H1 (cell line): ENCODE data around the gene ZNF219. TPM values are rescaled to one million over a fixed set of nuclear protein-coding genes. Genes with fewer than 3 reads are reported as not detected.
A peak's percentile ranks its signal among the peaks of the same experiment; 100 is the strongest.

Source experiments
- CTCF ChIA-PET: fragments of 300-600 bp; sonication (Branson Sonifier 250); formaldehyde crosslinking; loops from one replicate; lab custom pipeline; 2021; ENCODE audit not compliant: partially characterized antibody; lab: Charles Lee
- POLR2A ChIA-PET: fragments of 300-600 bp; sonication (Branson Sonifier 250); formaldehyde crosslinking; loops from one replicate; lab custom pipeline; 2021; ENCODE audit warnings: inconsistent platforms; ENCODE audit not compliant: partially characterized antibody; lab: Charles Lee
- DNase-seq, 2 experiments: peaks; one replicate each; pipeline versions ENCODE4 v3.0.0 to v3.0.0-alpha.2; 2010 to 2022; ENCODE audit warnings: low spot score in 2 of 2, low read depth in 1 of 2, mixed read lengths in 1 of 2
- FAIRE-seq: peaks from 2 replicates; lab custom pipeline; 2011; peaks lifted over from hg19 to GRCh38; lab: Jason Lieb, UNC
- H2AFZ ChIP-seq: 2 replicates; pipeline ENCODE4 v1.8.1; 2012; ENCODE audit warnings: low read length, inconsistent platforms
- H2AK5ac ChIP-seq: 2 replicates; pipeline ENCODE4 v1.6.1; 2013; ENCODE audit warnings: low read depth, low read length
- H2BK120ac ChIP-seq: replicated peaks from 2 replicates; pipeline ENCODE3; 2013; ENCODE audit warnings: low read depth, low read length, inconsistent platforms
- H2BK12ac ChIP-seq: 2 replicates; pipeline ENCODE4 v1.6.1; 2013; ENCODE audit warnings: low read depth, low read length
- H2BK15ac ChIP-seq: 2 replicates; pipeline ENCODE4 v1.6.1; 2013; ENCODE audit warnings: low read length
- H2BK20ac ChIP-seq: 2 replicates; pipeline ENCODE4 v1.6.1; 2013; ENCODE audit warnings: low read length
- H2BK5ac ChIP-seq: 2 replicates; pipeline ENCODE4 v1.6.1; 2013; ENCODE audit warnings: low read depth, low read length
- H3K14ac ChIP-seq: 2 replicates; pipeline ENCODE4 v1.6.1; 2013; ENCODE audit warnings: inconsistent platforms; ENCODE audit not compliant: insufficient read length
- H3K18ac ChIP-seq: 2 replicates; pipeline ENCODE4 v1.6.1; 2013; ENCODE audit warnings: low read length; ENCODE audit errors: extremely low read depth
- H3K23ac ChIP-seq: 2 replicates; pipeline ENCODE4 v1.6.1; 2013; ENCODE audit warnings: inconsistent platforms; ENCODE audit not compliant: insufficient read length
- H3K23me2 ChIP-seq: 2 replicates; pipeline ENCODE4 v1.6.1; 2013; ENCODE audit warnings: low read depth, low read length
- H3K27ac ChIP-seq: 2 replicates; pipeline ENCODE4 v1.6.1; 2011; ENCODE audit warnings: low read depth, low read length, inconsistent platforms
- H3K27me3 ChIP-seq, 4 experiments: replicated peaks in 1 of 4; 1 replicate in 1 of 4; 2 replicates in 3 of 4; pipeline versions ENCODE4 v1.6.1 to v1.8.1; 2011 to 2013; ENCODE audit warnings: low read length in 3 of 4, mild to moderate bottlenecking in 3 of 4, inconsistent platforms in 2 of 4, mixed read lengths in 2 of 4, moderate library complexity in 1 of 4; ENCODE audit not compliant: control insufficient read depth in 3 of 4, insufficient read depth in 3 of 4; ENCODE audit errors: extremely low read depth in 1 of 4
- H3K36me3 ChIP-seq, 4 experiments: 2 replicates each; pipeline versions ENCODE4 v1.6.1 to v1.8.1; 2011 to 2013; ENCODE audit warnings: mild to moderate bottlenecking in 4 of 4, low read length in 3 of 4, moderate library complexity in 2 of 4, control low read depth in 1 of 4, inconsistent platforms in 1 of 4; ENCODE audit not compliant: insufficient read depth in 4 of 4, control insufficient read depth in 2 of 4
- H3K4ac ChIP-seq: replicated peaks from 2 replicates; pipeline ENCODE3; 2013; ENCODE audit warnings: low read length, low read depth, mixed read lengths, inconsistent platforms; ENCODE audit not compliant: insufficient read length
- H3K4me1 ChIP-seq, 4 experiments: replicated peaks in 1 of 4; 1 replicate in 1 of 4; 2 replicates in 3 of 4; pipeline versions ENCODE4 v1.6.1 to v1.8.1; 2011 to 2013; ENCODE audit warnings: low read length in 3 of 4, inconsistent platforms in 2 of 4, mixed read lengths in 1 of 4; ENCODE audit not compliant: insufficient read depth in 4 of 4, control insufficient read depth in 3 of 4
- H3K4me2 ChIP-seq, 2 experiments: 2 replicates each; pipeline versions ENCODE4 v1.6.1 to v1.8.1; 2011 to 2013; ENCODE audit warnings: low read depth in 2 of 2, low read length in 2 of 2, control low read depth in 1 of 2, inconsistent platforms in 1 of 2, mild to moderate bottlenecking in 1 of 2; ENCODE audit not compliant: insufficient read depth in 1 of 2
- H3K4me3 ChIP-seq, 4 experiments: fragments of 200-600, 300-600 bp in 1 of 4; sonication (generic), shearing (Covaris generic), sonication (Bioruptor Twin) in 1 of 4; 2 replicates each; pipeline versions ENCODE4 v1.5.1 to v1.8.1; 2011 to 2016; ENCODE audit warnings: low read length in 4 of 4, low read depth in 3 of 4, control low read depth in 2 of 4, inconsistent platforms in 2 of 4, mild to moderate bottlenecking in 2 of 4, mixed read lengths in 1 of 4, moderate library complexity in 1 of 4; ENCODE audit not compliant: insufficient read depth in 2 of 4; ENCODE audit errors: extremely low read depth in 1 of 4
- H3K56ac ChIP-seq: replicated peaks from 2 replicates; pipeline ENCODE3; 2013; ENCODE audit warnings: low read depth, mild to moderate bottlenecking, mixed read lengths, low read length, inconsistent platforms; ENCODE audit not compliant: insufficient read length
- H3K79me1 ChIP-seq: 2 replicates; pipeline ENCODE4 v1.6.1; 2013; ENCODE audit warnings: low read depth, low read length, control low read depth
- H3K79me2 ChIP-seq, 2 experiments: 2 replicates each; pipeline versions ENCODE4 v1.6.1 to v1.8.1; 2012 to 2013; ENCODE audit warnings: low read length in 2 of 2, mild to moderate bottlenecking in 2 of 2, inconsistent platforms in 1 of 2; ENCODE audit not compliant: insufficient read depth in 2 of 2, control insufficient read depth in 1 of 2
- H3K9ac ChIP-seq, 4 experiments: replicated peaks in 1 of 4; 1 replicate in 1 of 4; 2 replicates in 3 of 4; pipeline versions ENCODE4 v1.6.1 to v1.8.1; 2011 to 2013; ENCODE audit warnings: low read depth in 3 of 4, low read length in 3 of 4, control low read depth in 2 of 4, mild to moderate bottlenecking in 2 of 4, moderate library complexity in 2 of 4, inconsistent platforms in 1 of 4; ENCODE audit errors: extremely low read depth in 1 of 4
- H3K9me3 ChIP-seq, 2 experiments: 2 replicates each; pipeline versions ENCODE4 v1.6.1 to v1.8.1; 2012 to 2013; ENCODE audit warnings: mild to moderate bottlenecking in 2 of 2, moderate library complexity in 2 of 2, control low read depth in 1 of 2, inconsistent platforms in 1 of 2, low read depth in 1 of 2, low read length in 1 of 2, mixed read lengths in 1 of 2; ENCODE audit not compliant: insufficient read depth in 2 of 2
- H4K20me1 ChIP-seq, 2 experiments: replicated peaks in 1 of 2; 2 replicates each; pipeline versions ENCODE3 to v1.8.1; 2011 to 2013; ENCODE audit warnings: inconsistent platforms in 2 of 2, low read length in 2 of 2, mild to moderate bottlenecking in 1 of 2; ENCODE audit not compliant: insufficient read depth in 2 of 2, control insufficient read depth in 1 of 2
- H4K5ac ChIP-seq: 2 replicates; pipeline ENCODE4 v1.6.1; 2013; ENCODE audit warnings: low read length, low read depth, mixed read lengths, inconsistent platforms; ENCODE audit not compliant: insufficient read length
- H4K8ac ChIP-seq: 2 replicates; pipeline ENCODE4 v1.8.0; 2013; ENCODE audit warnings: mild to moderate bottlenecking, moderate library complexity, low read length, inconsistent platforms; ENCODE audit not compliant: insufficient read depth; ENCODE audit errors: extremely low read depth
- H4K91ac ChIP-seq: replicated peaks from 2 replicates; pipeline ENCODE3; 2013; ENCODE audit warnings: low read length, mixed read lengths, inconsistent platforms; ENCODE audit not compliant: insufficient read length
- EGR1 ChIP-seq: IDR thresholded peaks from 2 replicates; pipeline ENCODE4 v1.6.1; 2011; ENCODE audit warnings: low read depth, low read length, borderline replicate concordance
- KDM1A ChIP-seq: fragments of 200-600, 300-600 bp; sonication (generic); IDR thresholded peaks from 2 replicates; pipeline ENCODE4 v1.7.1; 2016; ENCODE audit warnings: mild to moderate bottlenecking, low read length, borderline replicate concordance
- KDM4A ChIP-seq: IDR thresholded peaks from one replicate; pipeline ENCODE4 v1.7.1; 2012; ENCODE audit warnings: low read depth, mild to moderate bottlenecking, moderate library complexity, low read length, inconsistent platforms; ENCODE audit not compliant: severe bottlenecking
- POLR2A ChIP-seq, 2 experiments: IDR thresholded peaks; 1 replicate in 1 of 2; 2 replicates in 1 of 2; pipeline ENCODE4 v1.6.1; 2011; ENCODE audit warnings: low read depth in 2 of 2, low read length in 2 of 2, mild to moderate bottlenecking in 2 of 2; ENCODE audit errors: control extremely low read depth in 1 of 2
- POLR2AphosphoS5 ChIP-seq: IDR thresholded peaks from 2 replicates; pipeline ENCODE4 v1.6.1; 2011; ENCODE audit warnings: low read depth, low read length
- SIN3A ChIP-seq, 2 experiments: IDR thresholded peaks in 1 of 2; conservative IDR thresholded peaks in 1 of 2; 2 replicates each; pipeline ENCODE4 v1.6.1; 2011 to 2012; ENCODE audit warnings: low read length in 2 of 2, improper control_type of control experiment in 1 of 2, low read depth in 1 of 2, mild to moderate bottlenecking in 1 of 2
- SIX5 ChIP-seq: IDR thresholded peaks from 2 replicates; pipeline ENCODE4 v1.6.1; 2011; ENCODE audit warnings: mild to moderate bottlenecking, low read depth, low read length
- SUZ12 ChIP-seq: fragments of 200-600 bp; sonication (generic); IDR thresholded peaks from 2 replicates; pipeline ENCODE4 v1.6.1; 2012; ENCODE audit warnings: mild to moderate bottlenecking, inconsistent platforms, low read length, moderate library complexity, mixed read lengths
- WGBS, 2 experiments: shearing (Covaris generic) in 1 of 2; methylation state at CpG; one replicate each; pipeline versions ENCODE4 v1.1.6 to v1.1.7; 2013 to 2015; ENCODE audit warnings: low lambda C conversion rate in 2 of 2, mixed read lengths in 2 of 2, inconsistent platforms in 1 of 2, low coverage in 1 of 2, missing lambda C conversion rate in 1 of 2; ENCODE audit not compliant: insufficient replicate concordance in 2 of 2, insufficient coverage in 1 of 2, insufficient read length in 1 of 2; ENCODE audit errors: extremely low coverage in 1 of 2, missing lambda C conversion rate in 1 of 2; 5-methylcytosine and 5-hydroxymethylcytosine counted together
- polyA plus RNA-seq, 7 experiments: library from polyadenylated mRNA; depleted of rRNA in 3 of 7; stranded (reverse) in 5 of 7; unstranded in 2 of 7; fragments of >200 nt in 5 of 7; fragments of 200-250 nt in 2 of 7; gene quantifications; 1 replicate in 5 of 7; 2 replicates in 1 of 7; 4 replicates in 1 of 7; pipeline versions ENCODE4 v1.2.1 to v1.2.3, GENCODE V29; 2011 to 2013; ENCODE audit warnings: missing spikeins in 2 of 7, mixed read lengths in 2 of 7
- total RNA-seq: library from RNA; stranded (reverse); fragmentation: NEBNext Ultra II Directional; extraction: Animal tissue kit (Norgen Biotek cat#: 25700); gene quantifications from 2 replicates; pipeline ENCODE4 v1.2.1, GENCODE V29; 2021

Gene ZNF219
- total and polyA plus RNA-seq, 2 of the 8 experiments (the other 6 are each of a cell fraction or from before 2014, with no cell fraction given) = 113 to 160 TPM

DNA sequence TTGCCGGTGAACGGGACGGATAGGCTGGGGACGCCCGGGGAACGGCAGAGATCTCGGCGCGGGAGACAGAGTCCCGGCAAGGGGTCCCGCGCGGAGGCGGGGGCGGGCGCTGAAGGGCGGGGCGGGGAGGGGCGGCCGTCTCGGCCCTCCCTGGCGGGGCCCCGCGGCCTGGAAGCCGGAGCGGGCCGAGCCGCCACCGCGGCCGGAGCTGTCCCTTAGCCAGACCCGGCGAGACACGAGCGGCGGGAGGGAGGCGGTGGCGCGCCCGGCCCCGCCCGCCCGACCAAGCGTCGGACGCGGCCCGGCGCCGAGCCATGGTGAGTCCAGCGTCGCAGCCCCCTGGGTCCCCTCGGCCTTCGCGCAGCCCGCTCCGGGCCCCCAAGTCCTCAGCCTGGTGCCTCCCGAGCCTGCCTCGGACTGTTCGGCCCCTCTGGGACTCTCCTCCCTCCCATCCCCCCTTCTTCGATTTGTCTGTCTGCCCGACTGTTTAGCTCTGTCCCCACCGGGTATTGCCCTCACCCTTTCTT is 28.3 kb downstream of the ZNF219 start, which contains the start of gene ARHGEF40:
TSS of gene ARHGEF40 (plus strand) at position 222 of the 527 bp plus-strand sequence. CDS start at position 315, 93 bp downstream.
- FAIRE-seq = no peak

More for the DNA sequence above, 28.3 kb downstream of the ZNF219 start, which contains the start of gene ARHGEF40:
- no peaks in the 10 kb centered on the region for H3K9me3 ChIP-seq
- no peak for TF ChIP-seq KDM1A
- 0 out of 3 replicates have a peak, but pooled peaks of 1 of the 2 experiments have one; percentile 16 for TF ChIP-seq POLR2A (IDR thresholded peaks at IDR 0.05; ENCODE audit: control extremely low read depth in 1 of 2, low read depth in 2 of 2, low read length in 2 of 2)
- TF ChIP-seq SIX5 = no peak
- TF ChIP-seq EGR1 = 0 out of 2 replicates have a peak, but pooled peaks have one; percentile 10
- TF ChIP-seq KDM4A = peak; percentile 62
- peak; percentile 17; the same call in 1 of the 2 replicates for TF ChIP-seq SUZ12
- peak in 1 of 2 experiments; percentile 61; a peak in 2 of 4 replicates for TF ChIP-seq SIN3A (conservative IDR thresholded peaks at IDR 0.05 in 1 of 2, IDR thresholded peaks at IDR 0.05 in 1 of 2; ENCODE audit: low read depth in 1 of 2, low read length in 2 of 2)
- 0 out of 2 replicates have a peak, but pooled peaks have one; percentile 35 for TF ChIP-seq POLR2AphosphoS5
- TF ChIP-seq, all 59 proteins: peak for 6
- Histone ChIP-seq H2BK20ac (0 out of 2 replicates have a peak within 1 kb of the TSS, but pooled peaks have one; percentile 48), H2AFZ (0 out of 2 replicates have a peak within 1 kb of the TSS, but pooled peaks have one; percentile 1), H2BK12ac (peak within 1 kb of the TSS; percentile 92; the same call in 1 of the 2 replicates), H2BK5ac (peak within 1 kb of the TSS; percentile 95; the same call in 1 of the 2 replicates), H3K56ac (peak within 1 kb of the TSS; percentile 84), H3K14ac (no peak within 1 kb of the TSS), H4K5ac (peak within 1 kb of the TSS; percentile 80), H3K79me2 (peaks cover 0 to 13% of the 10 kb centered on the region in 2 experiments; a peak in 2 of 4 replicates), H3K79me1 (no peaks in the 10 kb centered on the region), H3K27me3 (peaks cover 0 to 4% (median 0%) of the 10 kb centered on the region in 4 experiments; a peak in 3 of 7 replicates), H3K36me3 (peaks cover 10 to 15% (median 14%) of the 10 kb centered on the region in 4 experiments; a peak in 7 of 8 replicates), H3K23ac (peak within 1 kb of the TSS; percentile 52), H3K4me3 (peak within 1 kb of the TSS; percentile 52 to 98 (median 82)), H3K27ac (peak within 1 kb of the TSS; percentile 74), H3K18ac (peak within 1 kb of the TSS; percentile 97), H3K4ac (peak within 1 kb of the TSS; percentile 88), H3K4me1 (peaks cover 3 to 14% (median 8%) of the 10 kb centered on the region in 4 experiments), H3K4me2 (peak within 1 kb of the TSS; percentile 94 to 96), H4K91ac (peak within 1 kb of the TSS; percentile 93), H4K20me1 (peaks cover 2% of the 10 kb centered on the region in 2 experiments), H3K23me2 (peaks cover 25% of the 10 kb centered on the region; the same call in 1 of the 2 replicates), H2BK120ac (peak within 1 kb of the TSS; percentile 91), H2AK5ac (no peak within 1 kb of the TSS; the same call in 1 of the 2 replicates), H4K8ac (peak within 1 kb of the TSS; percentile 85), H3K9ac (peak within 1 kb of the TSS; percentile 66 to 76 (median 72)), H2BK15ac (no peak within 1 kb of the TSS; the same call in 1 of the 2 replicates)
- POLR2A ChIA-PET = interaction anchor here (0.7 to 12.4 kb wide), 21 partner anchors 8 to 197 kb away, joined by 3 to 245 read pairs (median 5); partner anchors contain the start of genes NDRG2, TMEM253 and ZNF219
- CTCF ChIA-PET = interaction anchor here (0.6 to 6.6 kb wide), 24 partner anchors 7 to 786 kb away, joined by 3 to 110 read pairs (median 6); partner anchors contain the start of genes NDRG2 and TMEM253
- WGBS, 2 experiments = 7% methylated on average over 3 of the region's 63 CpGs; no CpG with 5 or more reads in 1 of the 2 experiments
- DNase-seq = no peak
